Lower lobe of right lung (tissue), 2 donors: ENCODE results near the gene PDE11A. TPM values are rescaled to one million over a fixed set of nuclear protein-coding genes. Genes with fewer than 3 reads are reported as not detected.

Source experiments
- ATAC-seq, 2 donors: fragments of 200-7000 bp; cut with Tn5 transposase; one replicate each; pipeline ENCODE4 v1.9.1; 2020 to 2022; ENCODE audit warnings: mild to moderate bottlenecking in 2 of 2, moderate library complexity in 2 of 2
- DNase-seq: peaks from one replicate; pipeline ENCODE4 v3.0.0-alpha.2; 2020
- H3K27ac ChIP-seq: fragments of 200-600 bp; one replicate; pipeline ENCODE4 v1.8.0; 2022
- H3K27me3 ChIP-seq: fragments of 200-600 bp; one replicate; pipeline ENCODE4 v1.8.0; 2022; ENCODE audit warnings: low read depth
- H3K36me3 ChIP-seq: fragments of 200-600 bp; one replicate; pipeline ENCODE4 v1.8.0; 2022; ENCODE audit warnings: mild to moderate bottlenecking
- H3K4me1 ChIP-seq: fragments of 200-600 bp; one replicate; pipeline ENCODE4 v1.8.0; 2022
- H3K4me3 ChIP-seq: fragments of 200-600 bp; one replicate; pipeline ENCODE4 v1.8.0; 2022; ENCODE audit warnings: mild to moderate bottlenecking
- H3K9me3 ChIP-seq: fragments of 200-600 bp; one replicate; pipeline ENCODE4 v1.8.0; 2022
- intact Hi-C: fragments of 100-400 bp; cut with DNase I; formaldehyde crosslinking; loops from one replicate; pipeline ENCODE4 v1.11.0; 2022
- total RNA-seq: library from RNA; stranded (reverse); fragmentation: NEBNext Ultra II Directional; extraction: Animal tissue kit (Norgen Biotek cat#: 25700); gene quantifications from one replicate; pipeline ENCODE4 v1.2.1, GENCODE V29; 2021
- TF ChIP-seq, protein P1 (sequence below): fragments of 200-600 bp; IDR thresholded peaks from one replicate; pipeline ENCODE4 v1.8.0; 2022; ENCODE audit warnings: antibody characterized with exemption, mild to moderate bottlenecking
- donor health status: DM: no; HTN: yes; CAD: no; lungs with severe emphysema.

PDE11A gene
- total RNA-seq, 1 donor from 2014 or later, result 0.27 TPM

DNA sequence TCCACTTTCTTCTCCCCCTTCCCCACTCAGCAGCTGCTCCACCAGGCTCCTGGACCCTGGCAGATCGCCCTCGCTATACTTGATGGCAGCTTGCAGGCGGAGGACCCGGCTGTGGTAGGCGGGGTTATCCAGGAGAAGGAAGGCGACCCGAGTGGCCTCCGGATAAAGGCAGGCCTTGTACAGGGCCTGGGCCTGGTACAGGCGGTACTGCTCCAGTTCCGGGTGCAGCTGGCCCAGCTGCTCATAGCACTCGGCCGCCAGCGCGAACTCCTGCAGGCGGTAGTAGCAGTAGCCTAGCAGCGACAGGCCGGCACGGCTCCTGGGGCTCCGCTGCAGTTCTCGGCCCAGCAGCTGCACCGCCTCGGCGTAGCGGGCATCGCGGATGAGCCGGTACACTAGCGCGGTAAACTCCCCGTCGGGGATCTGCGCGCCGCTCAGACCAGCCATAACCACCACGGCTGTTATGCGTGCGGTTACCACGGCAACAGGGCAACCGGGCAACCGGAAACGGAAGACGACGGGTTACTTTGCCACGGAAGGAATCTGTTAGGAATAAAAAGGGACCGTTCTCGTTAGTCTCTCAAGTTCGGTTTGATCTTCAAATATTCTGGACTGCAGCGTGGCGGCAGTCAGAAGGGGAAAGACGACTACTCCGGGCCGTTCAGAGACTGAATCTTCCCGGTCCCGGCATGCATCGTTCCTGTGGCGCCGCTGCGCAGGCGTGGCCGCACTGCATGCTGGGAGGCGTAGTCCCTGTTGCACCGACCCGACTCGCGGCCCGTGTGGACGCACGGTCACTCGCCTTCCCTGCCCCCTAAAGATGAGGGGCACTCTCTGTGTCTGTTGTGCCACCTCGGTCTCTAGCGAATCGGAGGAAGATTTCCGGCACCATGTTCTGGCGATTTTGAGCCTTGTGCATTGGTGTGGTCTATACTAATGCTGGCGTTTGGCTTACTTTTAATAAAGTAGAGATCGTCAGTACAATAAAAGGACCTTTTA, 454.0 kb downstream of the PDE11A start:
- TF ChIP-seq, protein P1, sequence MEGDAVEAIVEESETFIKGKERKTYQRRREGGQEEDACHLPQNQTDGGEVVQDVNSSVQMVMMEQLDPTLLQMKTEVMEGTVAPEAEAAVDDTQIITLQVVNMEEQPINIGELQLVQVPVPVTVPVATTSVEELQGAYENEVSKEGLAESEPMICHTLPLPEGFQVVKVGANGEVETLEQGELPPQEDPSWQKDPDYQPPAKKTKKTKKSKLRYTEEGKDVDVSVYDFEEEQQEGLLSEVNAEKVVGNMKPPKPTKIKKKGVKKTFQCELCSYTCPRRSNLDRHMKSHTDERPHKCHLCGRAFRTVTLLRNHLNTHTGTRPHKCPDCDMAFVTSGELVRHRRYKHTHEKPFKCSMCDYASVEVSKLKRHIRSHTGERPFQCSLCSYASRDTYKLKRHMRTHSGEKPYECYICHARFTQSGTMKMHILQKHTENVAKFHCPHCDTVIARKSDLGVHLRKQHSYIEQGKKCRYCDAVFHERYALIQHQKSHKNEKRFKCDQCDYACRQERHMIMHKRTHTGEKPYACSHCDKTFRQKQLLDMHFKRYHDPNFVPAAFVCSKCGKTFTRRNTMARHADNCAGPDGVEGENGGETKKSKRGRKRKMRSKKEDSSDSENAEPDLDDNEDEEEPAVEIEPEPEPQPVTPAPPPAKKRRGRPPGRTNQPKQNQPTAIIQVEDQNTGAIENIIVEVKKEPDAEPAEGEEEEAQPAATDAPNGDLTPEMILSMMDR, result no peak
- Histone ChIP-seq H3K4me1 (peaks cover 13% of the 10 kb centered on the region), H3K27me3 (no peaks in the 10 kb centered on the region), H3K27ac (peak overlapping the region; percentile 98), H3K9me3 (no peaks in the 10 kb centered on the region), H3K36me3 (no peaks in the 10 kb centered on the region), H3K4me3 (peak overlapping the region; percentile 82)
- DNase-seq (peak; percentile 96), ATAC-seq (peak; percentile 98 to 99)
- intact Hi-C loops, result no loop called here

DNA sequence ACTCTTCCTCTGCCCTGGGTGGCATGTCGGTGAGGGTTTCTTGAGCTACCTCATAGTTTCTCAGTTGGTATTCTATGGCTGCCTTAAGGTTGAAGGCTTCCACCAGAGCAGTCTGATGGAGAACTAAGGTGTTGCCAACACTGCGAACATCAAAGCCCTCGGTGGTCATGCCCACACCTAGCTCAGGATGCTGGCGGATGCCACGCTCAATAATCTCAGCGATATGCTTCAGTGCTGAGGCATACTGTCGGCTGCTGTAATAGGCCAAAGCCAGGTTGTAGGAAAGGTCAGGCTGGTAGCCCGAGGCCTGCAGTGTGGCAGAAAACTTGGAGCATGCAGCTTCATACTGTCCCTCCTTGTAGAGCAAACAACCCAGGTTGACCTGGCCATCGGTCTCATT, 454.7 kb downstream of the PDE11A start:
- peak overlapping the region; percentile 98 for H3K27ac ChIP-seq
- no peak for ATAC-seq
- no peaks in the 10 kb centered on the region for H3K36me3 ChIP-seq
- intact Hi-C loops, result no loop called here
- no peak for DNase-seq
- H3K27me3 ChIP-seq, result no peaks in the 10 kb centered on the region
- TF ChIP-seq, protein P1, result no peak
- no peaks in the 10 kb centered on the region for H3K9me3 ChIP-seq
- peak overlapping the region; percentile 82 for H3K4me3 ChIP-seq
- peaks cover 13% of the 10 kb centered on the region for H3K4me1 ChIP-seq

DNA sequence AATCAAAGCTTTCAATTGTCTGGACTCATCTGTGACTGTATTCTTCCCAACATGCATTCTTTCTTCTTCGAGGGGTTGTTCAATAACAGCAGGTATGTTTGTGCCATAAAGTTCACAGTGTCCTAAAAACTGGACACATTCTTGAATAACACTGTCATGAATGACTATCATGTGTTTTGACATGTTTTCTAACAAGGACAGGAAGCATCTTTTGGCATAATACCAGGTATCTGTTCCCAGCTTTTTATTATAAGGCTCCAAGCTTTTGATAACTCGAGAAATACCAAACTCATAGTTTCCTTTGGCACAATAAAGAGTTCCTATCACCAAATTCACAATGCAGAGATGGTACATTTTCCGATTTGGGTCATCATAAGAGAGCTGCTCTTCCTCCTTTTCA, 455.8 kb downstream of the PDE11A start:
- DNase-seq, result no peak
- H3K36me3 ChIP-seq, result no peaks in the 10 kb centered on the region
- H3K4me3 ChIP-seq, result no peak overlapping the region
- no peak for ATAC-seq
- intact Hi-C loops, result no loop called here
- H3K9me3 ChIP-seq, result no peaks in the 10 kb centered on the region
- H3K27me3 ChIP-seq, result no peaks in the 10 kb centered on the region
- TF ChIP-seq, protein P1, result no peak
- no peak overlapping the region for H3K27ac ChIP-seq
- H3K4me1 ChIP-seq, result peaks cover 13% of the 10 kb centered on the region

DNA sequence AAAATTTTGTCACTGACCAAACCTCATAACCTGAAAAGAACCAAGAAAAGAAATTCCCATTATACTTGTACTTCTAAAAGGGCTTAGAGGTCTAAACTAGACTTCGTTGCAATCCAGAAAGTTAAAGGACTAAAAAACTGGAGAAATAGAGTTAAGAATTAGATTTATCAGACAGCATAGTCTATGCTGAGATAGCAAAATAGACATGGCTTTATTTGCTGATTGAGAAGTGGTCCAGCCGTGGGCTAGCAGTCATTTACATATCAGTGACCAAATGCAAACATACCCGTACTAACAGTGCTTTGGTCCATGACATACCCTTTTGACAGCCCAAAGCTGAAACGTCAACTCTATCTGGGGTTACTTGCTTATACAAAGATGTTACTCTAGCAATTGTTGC, 456.5 kb downstream of the PDE11A start:
- Histone ChIP-seq H3K36me3 (no peaks in the 10 kb centered on the region), H3K4me3 (no peak overlapping the region), H3K4me1 (peaks cover 13% of the 10 kb centered on the region), H3K27me3 (no peaks in the 10 kb centered on the region), H3K27ac (no peak overlapping the region), H3K9me3 (no peaks in the 10 kb centered on the region)
- intact Hi-C loops, result no loop called here
- ATAC-seq (no peak), DNase-seq (no peak)
- TF ChIP-seq, protein P1, result no peak

DNA sequence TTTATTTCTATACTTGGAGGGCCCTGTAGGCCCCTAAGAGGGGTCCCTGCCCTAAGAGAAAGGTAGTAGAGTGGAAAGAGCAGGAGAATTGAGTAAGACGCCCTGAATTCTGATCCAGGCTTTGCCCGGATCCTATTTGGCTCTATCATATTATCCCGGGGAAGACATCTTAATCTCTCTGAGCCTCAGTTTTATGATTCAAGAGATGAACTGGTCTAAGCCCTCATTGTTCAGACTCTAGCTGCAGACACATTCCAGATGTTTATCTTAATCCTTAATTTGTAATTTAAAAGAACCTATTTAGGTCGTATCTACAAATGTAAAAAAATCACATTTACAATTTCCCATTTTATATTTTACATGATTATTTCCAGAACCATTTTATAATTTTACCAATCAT, 459.9 kb downstream of the PDE11A start:
- TF ChIP-seq, protein P1, result no peak
- ATAC-seq (no peak), DNase-seq (no peak)

More for the DNA sequence above, 459.9 kb downstream of the PDE11A start:
- Histone ChIP-seq H3K9me3 (no peaks in the 10 kb centered on the region), H3K27ac (no peak overlapping the region), H3K27me3 (no peaks in the 10 kb centered on the region), H3K4me3 (no peak overlapping the region), H3K36me3 (no peaks in the 10 kb centered on the region), H3K4me1 (peaks cover 4% of the 10 kb centered on the region)
- intact Hi-C loops, result no loop called here
